ENCODE measurements around the gene IL13. TPM values are rescaled to one million over a fixed set of nuclear protein-coding genes. Genes with fewer than 3 reads are reported as not detected.

The IL13 gene
- total RNA-seq (2022): not detected in 2 replicates
- percentile 17 among the genes with signal in this experiment for Bru-seq, nascent RNA
- BruChase-seq, experiment 1, labeled RNA remaining after a 6-hour chase: percentile 54 among the genes with signal in this experiment
- percentile 38 among the genes with signal in this experiment for BruChase-seq, experiment 2, labeled RNA remaining after a 2-hour chase
- long read RNA-seq: 0 reads

GRCh38 chr5:132657676-132658380 is at the start of gene IL13:
Gene IL13, plus strand, starts transcription at chr5:132658173. Its CDS starts 14 bp downstream, at chr5:132658187.
- POLR2A ChIA-PET: interaction anchor here (0.6 to 1.6 kb wide), 2 partner anchors 9 to 95 kb away, joined by 3 to 8 read pairs; no protein-coding TSS in a partner anchor
- Mint-ChIP-seq H3K9me3 (ENCODE audit: unreplicated experiment) (no peaks in the 10 kb centered on the region), H3K27me3 (ENCODE audit: insufficient read depth, unreplicated experiment) (no peaks in the 10 kb centered on the region), H3K4me3 (ENCODE audit: unreplicated experiment) (no peak within 1 kb of the TSS), H3K27ac (ENCODE audit: low read depth, unreplicated experiment) (no peak within 1 kb of the TSS), H3K36me3 (ENCODE audit: insufficient read depth, unreplicated experiment) (peaks cover 6% of the 10 kb centered on the region), H3K4me1 (ENCODE audit: insufficient read depth, unreplicated experiment) (no peaks in the 10 kb centered on the region)
- DNase-seq (ENCODE audit: unreplicated experiment): no peak
- CTCF ChIA-PET: interaction anchor here (0.6 to 0.9 kb wide), 3 partner anchors 20 to 32 kb away, joined by 3 to 4 read pairs (median 3); no protein-coding TSS in a partner anchor
- no peak for TF ChIP-seq CTCF (IDR thresholded peaks at IDR 0.05; ENCODE audit: unreplicated experiment)
- no TSS peak for BruUV-seq (replicated peaks)
- intact Hi-C loops (cut with micrococcal nuclease): no loop called here

- TF ChIP-seq CTCF (IDR thresholded peaks at IDR 0.05; ENCODE audit: unreplicated experiment): no peak
- CTCF ChIA-PET: no interaction called here
- Mint-ChIP-seq H3K27ac (ENCODE audit: low read depth, unreplicated experiment) (peak overlapping the region; percentile 23), H3K4me1 (ENCODE audit: insufficient read depth, unreplicated experiment) (no peaks in the 10 kb centered on the region), H3K9me3 (ENCODE audit: unreplicated experiment) (no peaks in the 10 kb centered on the region), H3K27me3 (ENCODE audit: insufficient read depth, unreplicated experiment) (no peaks in the 10 kb centered on the region), H3K4me3 (ENCODE audit: unreplicated experiment) (no peak overlapping the region), H3K36me3 (ENCODE audit: insufficient read depth, unreplicated experiment) (peaks cover 97% of the 10 kb centered on the region)
- DNase-seq (ENCODE audit: unreplicated experiment): no peak
- intact Hi-C loops (cut with micrococcal nuclease): no loop called here
- POLR2A ChIA-PET: interaction anchor here (0.7 to 0.9 kb wide), 2 partner anchors 13 to 408 kb away, joined by 3 read pairs; no protein-coding TSS in a partner anchor
- no TSS peak for BruUV-seq (replicated peaks)
Measured at GRCh38 chr5:132611965-132612364, 46.0 kb upstream of the IL13 start.

- H3K36me3 Mint-ChIP-seq (ENCODE audit: insufficient read depth, unreplicated experiment): peaks cover 100% of the 10 kb centered on the region
- BruUV-seq (replicated peaks): no TSS peak
- CTCF ChIA-PET: no interaction called here
- TF ChIP-seq CTCF (IDR thresholded peaks at IDR 0.05; ENCODE audit: unreplicated experiment): no peak
- no peaks in the 10 kb centered on the region for H3K27me3 Mint-ChIP-seq (ENCODE audit: insufficient read depth, unreplicated experiment)
- H3K27ac Mint-ChIP-seq (ENCODE audit: low read depth, unreplicated experiment): no peak overlapping the region
- H3K4me3 Mint-ChIP-seq (ENCODE audit: unreplicated experiment): no peak overlapping the region
- no peak for DNase-seq (ENCODE audit: unreplicated experiment)
- intact Hi-C loops (cut with micrococcal nuclease): no loop called here
- POLR2A ChIA-PET: interaction anchor here (0.8 to 0.9 kb wide), 2 partner anchors 12 to 408 kb away, joined by 3 to 4 read pairs; no protein-coding TSS in a partner anchor
- no peaks in the 10 kb centered on the region for H3K4me1 Mint-ChIP-seq (ENCODE audit: insufficient read depth, unreplicated experiment)
- H3K9me3 Mint-ChIP-seq (ENCODE audit: unreplicated experiment): no peaks in the 10 kb centered on the region
Measured at GRCh38 chr5:132612846-132613245, 45.1 kb upstream of the IL13 start.

GRCh38 chr5:132621699-132622098 is 36.3 kb upstream of the IL13 start:
- H3K27me3 Mint-ChIP-seq (ENCODE audit: insufficient read depth, unreplicated experiment): no peaks in the 10 kb centered on the region
- no peak for DNase-seq (ENCODE audit: unreplicated experiment)
- intact Hi-C loops (cut with micrococcal nuclease): no loop called here
- no peak for TF ChIP-seq CTCF (IDR thresholded peaks at IDR 0.05; ENCODE audit: unreplicated experiment)
- CTCF ChIA-PET: no interaction called here
- POLR2A ChIA-PET: interaction anchor here (0.6 to 1.0 kb wide), 3 partner anchors 13 to 24 kb away, joined by 3 read pairs; no protein-coding TSS in a partner anchor
- H3K36me3 Mint-ChIP-seq (ENCODE audit: insufficient read depth, unreplicated experiment): peaks cover 80% of the 10 kb centered on the region
- BruUV-seq (replicated peaks): no TSS peak
- H3K4me1 Mint-ChIP-seq (ENCODE audit: insufficient read depth, unreplicated experiment): peaks cover 6% of the 10 kb centered on the region
- H3K4me3 Mint-ChIP-seq (ENCODE audit: unreplicated experiment): no peak overlapping the region
- no peaks in the 10 kb centered on the region for H3K9me3 Mint-ChIP-seq (ENCODE audit: unreplicated experiment)
- no peak overlapping the region for H3K27ac Mint-ChIP-seq (ENCODE audit: low read depth, unreplicated experiment)

Data from MCF 10A (cell line).